M059J (cell line): Measurements from ENCODE around the gene TCF4. TPM values are rescaled to one million over a fixed set of nuclear protein-coding genes. Genes with fewer than 3 reads are reported as not detected.

Experiments used
- DNase-seq: peaks from one replicate; pipeline ENCODE4 v3.0.0-alpha.2; 2012; ENCODE audit warnings: low read depth
- total RNA-seq: library from RNA; depleted of rRNA; stranded (reverse); fragments of >200 nt; shearing (Covaris generic); gene quantifications from 2 replicates; pipeline ENCODE4 v1.2.3, GENCODE V29; 2014

Gene TCF4
- total RNA-seq, 1 experiment from 2014 or later: 57.2 TPM

DNA sequence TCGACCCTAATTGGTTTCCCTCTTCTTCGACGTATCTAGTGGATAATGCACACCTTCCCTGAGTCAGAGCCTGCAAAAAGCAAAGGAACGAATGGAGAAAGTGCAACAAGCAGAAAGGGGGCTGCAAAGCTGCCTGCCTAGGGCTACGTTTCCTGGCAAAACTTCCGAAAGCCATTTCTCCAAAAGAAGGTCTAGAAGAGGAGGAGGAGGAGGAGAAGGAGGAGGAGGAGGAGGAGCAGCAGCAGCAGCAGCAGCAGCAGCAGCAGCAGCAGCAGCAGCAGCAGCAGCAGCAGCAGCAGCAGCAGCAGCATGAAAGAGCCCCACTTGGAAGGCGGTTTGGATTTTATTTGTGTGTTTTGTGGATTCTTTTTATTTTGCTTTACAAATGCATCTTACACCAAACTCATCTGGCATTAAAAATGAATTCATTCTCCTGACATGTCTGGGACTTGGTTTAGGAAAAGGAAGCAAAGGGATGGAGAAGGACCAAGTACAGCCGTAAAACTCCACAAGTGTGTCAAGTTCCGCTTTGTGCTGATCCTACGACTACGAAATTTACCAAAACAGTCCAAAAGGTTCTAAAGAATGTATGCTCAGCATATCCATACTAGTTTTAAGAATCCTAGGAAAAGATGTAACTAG lies 2.0 kb downstream of the TCF4 start:
- peak; percentile 39 for DNase-seq

DNA sequence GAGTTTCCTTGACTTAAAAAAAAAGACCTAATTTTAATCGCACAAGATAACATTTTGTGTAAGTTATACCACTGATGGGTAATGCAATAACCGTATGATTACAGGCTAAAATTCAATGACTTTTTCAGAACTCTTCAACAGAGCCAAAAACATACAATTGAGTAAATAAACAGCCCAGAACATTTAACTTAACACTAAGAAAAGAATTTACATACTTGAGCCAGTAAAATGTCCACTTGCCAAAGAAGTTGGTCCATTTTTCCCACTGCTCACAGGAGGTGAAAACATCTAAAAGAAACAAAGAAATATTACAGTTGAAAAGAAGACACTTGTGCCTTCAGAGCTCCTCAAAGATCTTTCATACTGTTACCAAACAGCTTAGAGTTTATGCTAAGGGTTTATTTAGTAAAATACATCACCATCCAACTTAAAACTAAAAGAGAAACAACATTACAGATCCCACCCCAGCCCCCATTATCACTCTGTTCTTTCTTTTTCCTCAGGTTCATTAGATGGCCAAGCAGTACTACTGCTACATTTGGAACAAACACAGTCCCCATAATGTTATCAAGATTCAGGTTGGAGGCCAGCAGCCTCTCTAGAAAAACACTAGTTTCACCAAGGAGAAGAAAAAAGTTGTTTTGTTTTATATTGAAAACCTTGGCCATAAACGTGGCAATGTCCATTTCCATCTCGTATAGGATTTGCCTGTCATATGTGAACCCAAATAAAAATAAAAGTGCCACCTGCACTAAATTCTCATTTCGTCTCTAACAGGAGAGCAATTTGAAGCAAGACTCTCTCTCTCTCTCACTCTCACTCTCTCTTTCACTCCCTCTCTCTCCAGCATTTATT lies 2.7 kb downstream of the TCF4 start:
- no peak for DNase-seq

DNA sequence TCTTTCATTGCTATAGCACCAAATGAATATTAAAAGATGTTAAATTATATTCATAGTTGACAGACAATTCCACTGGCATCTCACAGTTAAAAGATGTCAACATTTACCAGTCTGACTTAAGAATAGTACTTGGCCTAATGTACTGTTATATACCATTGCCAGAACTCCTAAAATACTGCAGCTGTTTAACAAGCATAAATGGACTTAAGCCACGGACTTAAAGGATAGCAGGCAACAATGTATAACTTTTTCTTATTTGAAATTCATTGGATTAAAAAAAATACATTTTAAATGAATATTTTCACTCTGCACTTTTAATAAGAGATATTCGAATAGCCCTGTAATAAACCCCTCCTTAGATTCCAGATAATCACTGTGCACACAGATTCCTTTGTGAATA lies 3.8 kb downstream of the TCF4 start:
- DNase-seq: no peak

DNA sequence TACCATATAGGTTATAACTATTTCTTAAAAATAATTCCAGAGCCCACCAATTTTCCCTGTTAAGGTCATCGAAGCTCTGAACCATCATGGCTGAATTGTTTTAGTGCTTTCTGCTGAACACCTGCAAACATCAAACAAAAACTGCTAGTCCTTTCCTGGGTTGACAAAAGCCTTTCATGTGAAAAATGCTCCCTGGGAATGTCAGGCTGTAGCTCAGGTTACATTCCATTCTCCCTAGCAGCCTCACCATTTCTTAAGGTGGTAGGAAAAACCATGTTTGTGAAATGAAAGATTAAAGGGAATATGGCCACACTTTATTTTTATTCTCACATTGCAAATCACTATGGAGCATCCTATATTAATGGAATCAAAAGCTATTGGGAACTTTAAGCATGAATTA lies 5.7 kb downstream of the TCF4 start:
- peak; percentile 44 for DNase-seq

DNA sequence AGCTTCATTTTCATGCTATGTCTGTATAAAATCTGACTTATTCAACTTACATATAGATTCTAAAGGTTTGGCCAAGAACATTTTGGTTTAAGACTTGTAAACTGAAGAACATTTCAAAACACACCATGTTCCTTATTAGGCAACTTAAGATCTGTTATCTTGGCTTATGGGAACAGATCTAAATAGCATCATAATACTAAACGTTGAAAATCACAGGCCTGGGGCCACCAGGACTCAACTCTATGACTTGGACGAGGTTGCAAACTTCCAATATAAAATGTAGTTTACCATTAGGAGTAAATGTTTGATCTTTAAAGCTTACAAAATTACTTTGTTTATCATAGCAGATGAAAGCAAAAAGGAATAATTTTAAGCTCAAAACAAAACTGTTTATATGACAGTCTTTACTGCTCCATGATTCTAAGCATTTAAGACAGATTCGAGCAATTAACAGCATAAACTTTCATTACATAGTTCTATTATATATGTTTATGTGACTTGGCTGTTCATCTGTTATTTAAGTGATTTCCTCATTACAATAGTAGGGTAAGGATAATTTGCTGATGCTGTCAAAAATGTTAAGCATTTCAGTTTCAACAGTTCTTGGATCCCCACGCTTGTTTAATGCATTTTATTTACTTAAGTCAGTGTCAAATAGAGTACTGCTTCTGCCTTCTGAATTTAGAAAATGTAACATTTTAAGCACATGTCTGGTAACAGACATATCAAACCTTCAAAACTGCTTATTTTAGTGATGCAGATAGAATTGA lies 8.3 kb downstream of the TCF4 start:
- DNase-seq: no peak

DNA sequence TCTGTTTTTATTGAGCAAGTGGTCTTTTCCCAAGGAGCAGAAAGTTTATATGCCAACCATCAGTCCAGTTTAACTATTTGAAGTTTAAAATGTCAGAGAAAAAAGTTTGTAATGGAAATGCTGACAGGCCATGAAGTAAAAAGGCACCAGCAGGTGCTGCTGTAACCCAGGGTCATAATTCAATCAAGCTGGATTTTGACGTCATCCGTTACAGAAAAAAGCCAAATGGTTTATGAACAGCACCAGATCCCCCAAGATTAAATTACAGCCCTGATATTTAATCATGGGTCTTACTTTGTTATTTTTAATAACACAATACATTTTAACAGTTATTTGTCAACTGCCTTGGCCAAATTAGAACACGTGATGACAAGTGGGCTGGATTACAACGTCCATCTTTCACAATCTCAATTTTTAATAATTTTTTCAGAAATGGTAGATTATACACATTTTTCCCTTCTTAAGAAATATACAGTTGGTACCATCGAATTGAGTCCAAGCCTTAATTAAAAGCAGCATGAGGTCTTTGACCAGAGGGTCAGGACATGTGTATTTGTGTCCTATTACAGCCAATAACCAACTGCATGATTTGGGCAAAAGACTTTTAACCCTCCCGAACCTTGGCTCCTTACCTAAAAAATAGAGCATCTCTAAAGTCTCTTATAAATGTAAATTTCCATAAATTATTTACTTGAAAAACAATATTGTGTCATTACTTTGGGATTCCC lies 10.0 kb downstream of the TCF4 start:
- DNase-seq: no peak

DNA sequence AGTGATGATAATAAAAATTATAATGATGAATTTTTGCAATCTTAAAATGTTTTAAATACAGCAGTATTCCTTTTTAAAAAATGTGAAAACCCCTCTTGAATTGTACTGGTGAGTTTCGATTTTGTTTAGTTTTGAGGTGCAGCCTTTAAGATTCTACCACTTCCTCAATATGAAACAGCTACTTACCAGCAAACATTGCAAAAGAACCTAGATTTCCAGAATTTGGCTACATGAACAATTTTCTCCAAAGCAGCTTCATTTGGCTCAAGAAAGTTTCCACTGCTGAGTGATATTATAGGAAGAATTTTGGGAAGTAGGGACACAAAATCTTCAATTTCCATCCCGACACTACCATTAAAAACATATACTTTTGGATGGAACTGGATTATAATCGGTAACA lies 12.0 kb downstream of the TCF4 start:
- no peak for DNase-seq

DNA sequence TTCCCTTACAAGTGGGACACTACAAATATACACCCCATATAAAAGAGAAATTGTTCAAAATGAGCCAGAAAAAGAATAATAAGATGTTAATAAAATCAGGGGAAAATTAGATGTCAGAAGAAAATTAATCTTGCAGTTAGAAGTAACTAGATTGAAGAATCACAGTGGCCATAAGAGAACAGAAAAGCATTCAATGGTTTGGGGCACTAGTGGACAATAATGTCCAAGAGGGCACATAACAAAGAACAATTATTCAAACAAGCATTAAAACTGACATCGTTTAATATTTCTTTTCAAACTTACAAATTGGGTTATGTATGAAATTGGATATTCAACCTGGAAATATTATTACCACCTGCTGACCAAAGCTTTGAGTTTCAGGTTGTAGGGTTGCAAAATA lies 12.9 kb downstream of the TCF4 start:
- no peak for DNase-seq

DNA sequence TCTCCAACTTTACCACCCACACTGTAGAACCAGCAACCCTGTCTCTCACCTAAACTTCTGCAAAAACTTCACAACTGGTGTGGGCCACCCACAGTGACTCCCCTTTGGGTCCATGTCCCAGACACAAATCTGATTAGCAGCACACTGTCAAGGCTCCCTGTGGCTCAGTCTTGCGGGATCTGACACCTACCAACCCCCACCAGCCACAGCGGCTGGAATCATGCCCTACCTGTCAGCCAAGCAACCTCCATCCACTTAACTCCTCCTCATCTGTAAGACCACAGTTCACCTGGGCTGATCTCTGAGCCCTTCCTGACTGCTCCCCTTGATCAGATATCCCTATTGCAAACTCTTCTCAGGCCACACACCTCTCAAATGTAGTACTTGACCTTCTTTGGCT lies 14.6 kb downstream of the TCF4 start:
- no peak for DNase-seq

DNA sequence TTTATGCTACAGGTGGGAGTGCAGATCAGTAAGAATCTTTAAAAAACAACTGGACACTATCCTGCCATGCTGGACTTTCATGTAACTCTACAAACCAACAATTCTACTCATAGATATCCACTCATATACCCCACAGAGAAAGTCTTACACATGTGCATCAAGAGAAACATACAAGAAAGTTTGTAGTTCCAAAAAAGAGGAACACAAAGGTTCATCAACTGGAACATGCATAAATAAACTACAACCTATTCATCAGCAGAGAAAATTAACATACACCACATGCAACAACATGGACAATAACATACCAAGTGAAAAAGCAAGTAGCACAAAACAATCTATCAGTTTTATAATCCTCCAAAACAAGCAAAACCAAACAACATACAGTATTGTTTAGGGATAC lies 17.0 kb downstream of the TCF4 start:
- DNase-seq: no peak

DNA sequence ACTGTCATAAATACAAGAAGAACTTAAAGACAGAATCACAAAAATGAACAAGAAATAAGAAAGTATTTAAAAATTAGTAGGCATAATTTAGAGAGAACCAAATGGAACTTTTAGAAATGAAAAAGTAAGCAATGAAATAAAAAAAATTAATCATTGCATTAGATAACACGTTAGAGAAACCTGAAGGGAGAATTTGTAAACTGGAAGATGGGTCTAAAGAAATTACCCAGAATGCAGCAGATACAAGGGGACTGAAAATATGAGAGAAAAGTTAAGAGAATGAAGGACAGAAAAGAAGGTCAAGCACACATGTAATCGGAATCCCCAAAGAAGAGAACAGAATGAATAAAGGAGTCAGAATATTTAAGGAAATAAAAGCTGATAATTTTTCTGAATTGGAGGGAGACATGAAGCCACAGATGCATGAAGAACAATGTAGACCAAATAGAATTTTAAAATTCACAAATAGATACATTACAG lies 21.5 kb downstream of the TCF4 start:
- no peak for DNase-seq

DNA sequence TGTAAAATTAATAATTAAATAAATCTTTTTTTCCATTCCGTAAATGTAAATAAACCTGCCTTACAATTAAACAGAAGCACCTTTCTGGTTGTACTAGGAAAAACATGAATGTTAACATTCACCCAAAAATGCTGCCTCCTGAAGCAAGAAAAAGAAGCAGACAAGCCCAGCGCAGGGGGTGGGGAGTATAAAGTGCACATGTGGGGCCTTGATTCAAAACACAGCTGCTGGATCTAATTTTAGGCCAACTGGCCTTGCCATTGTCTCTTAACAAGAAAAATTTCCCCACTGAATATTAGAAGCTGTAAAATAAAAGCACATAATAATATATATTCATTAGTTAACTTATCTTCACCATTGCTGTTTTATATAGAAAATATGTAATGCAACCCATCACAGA lies 28.3 kb downstream of the TCF4 start:
- no peak for DNase-seq

DNA sequence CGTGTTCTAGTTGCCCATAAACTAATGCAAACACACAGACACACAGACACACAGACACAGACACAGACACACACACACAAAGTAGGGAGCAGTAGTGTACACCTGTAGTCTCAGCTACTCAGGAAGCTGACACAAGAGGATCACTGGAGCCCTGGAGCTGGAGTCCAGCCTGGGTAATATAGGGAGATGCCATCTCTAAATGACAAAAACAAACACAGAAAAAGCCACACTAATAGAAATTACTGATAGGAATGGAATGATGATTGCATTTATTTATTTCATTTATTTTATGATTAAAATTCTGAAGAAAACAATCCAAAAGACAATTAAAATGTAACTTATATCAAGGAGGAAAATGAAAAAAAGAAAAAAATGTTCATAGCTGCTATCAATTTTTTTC lies 30.8 kb downstream of the TCF4 start:
- DNase-seq: no peak

DNA sequence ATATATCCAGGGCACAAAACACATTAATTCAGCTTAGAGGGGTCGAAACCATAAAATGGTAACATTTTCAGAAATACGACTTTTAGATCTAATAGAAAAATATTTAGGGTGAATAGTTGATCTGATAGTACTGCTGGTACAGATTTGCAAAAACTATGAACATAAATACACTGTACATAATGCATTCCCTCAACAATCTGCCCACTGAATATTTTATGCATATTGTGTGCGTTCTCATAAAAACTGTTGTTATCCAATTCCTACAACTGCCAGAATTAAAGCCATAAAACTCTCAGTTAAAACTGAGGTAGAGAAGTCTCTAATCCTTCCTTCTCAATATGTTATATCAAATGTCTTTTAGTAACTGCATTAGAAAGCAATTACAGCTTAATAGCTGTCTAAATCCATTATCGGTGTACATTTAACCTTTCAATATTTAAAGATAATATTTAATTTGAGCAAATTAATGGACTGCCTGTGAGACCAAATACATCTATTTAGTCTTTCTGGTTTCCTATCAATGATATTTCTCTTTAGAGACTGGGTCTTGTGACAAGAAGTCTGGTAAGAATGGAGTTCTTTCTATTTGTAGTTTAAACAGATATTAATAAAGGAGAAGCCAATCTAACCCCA lies 32.5 kb downstream of the TCF4 start:
- DNase-seq: no peak

DNA sequence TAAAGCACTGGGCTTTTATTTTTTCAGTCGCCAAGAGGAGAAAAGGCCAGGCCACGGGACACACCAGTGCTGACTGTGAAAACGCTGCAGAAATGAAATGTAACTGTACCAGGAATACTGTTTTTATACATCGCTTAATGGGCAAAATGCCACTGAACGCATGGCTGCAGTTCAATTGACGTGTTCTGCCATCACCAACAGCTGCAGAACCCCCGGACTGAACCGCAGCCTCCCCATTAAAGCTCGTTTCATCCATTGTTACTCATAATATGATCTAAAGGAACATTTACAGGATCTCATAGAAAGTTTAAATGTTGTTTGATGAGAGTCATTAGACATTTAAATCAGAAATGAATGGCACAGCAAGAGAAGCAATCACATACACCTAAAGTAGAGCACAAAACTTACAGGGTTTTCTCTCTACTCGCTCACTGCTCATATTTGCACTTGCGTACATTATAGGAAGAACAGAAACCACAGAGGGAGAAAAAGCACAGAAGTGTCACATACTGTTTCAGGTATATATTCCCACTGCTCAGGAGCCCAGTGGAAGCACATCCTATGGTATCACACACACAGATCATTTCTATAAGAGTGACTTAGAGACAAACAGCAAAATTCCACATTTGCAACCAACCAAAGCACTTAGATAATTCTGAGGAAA lies 35.3 kb downstream of the TCF4 start:
- no peak for DNase-seq

DNA sequence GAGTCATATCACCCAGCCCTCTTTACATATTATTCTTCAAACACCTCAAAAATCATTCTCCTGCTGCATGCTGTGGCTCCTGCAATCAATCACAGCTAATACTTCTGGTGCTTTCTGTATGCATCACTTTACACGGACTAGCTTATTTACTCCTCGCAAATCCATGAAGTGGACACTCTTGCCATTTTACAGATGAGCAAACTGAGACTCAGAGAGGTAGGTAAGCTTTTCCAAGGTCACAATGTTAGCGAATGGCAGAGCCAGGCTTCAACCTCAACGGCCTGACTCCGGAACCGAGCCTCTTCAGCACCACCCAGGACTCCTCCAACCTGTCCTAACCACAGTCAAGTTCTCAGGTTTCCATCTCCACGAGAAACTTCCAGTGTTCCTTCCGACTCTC lies 36.8 kb downstream of the TCF4 start:
- no peak for DNase-seq

DNA sequence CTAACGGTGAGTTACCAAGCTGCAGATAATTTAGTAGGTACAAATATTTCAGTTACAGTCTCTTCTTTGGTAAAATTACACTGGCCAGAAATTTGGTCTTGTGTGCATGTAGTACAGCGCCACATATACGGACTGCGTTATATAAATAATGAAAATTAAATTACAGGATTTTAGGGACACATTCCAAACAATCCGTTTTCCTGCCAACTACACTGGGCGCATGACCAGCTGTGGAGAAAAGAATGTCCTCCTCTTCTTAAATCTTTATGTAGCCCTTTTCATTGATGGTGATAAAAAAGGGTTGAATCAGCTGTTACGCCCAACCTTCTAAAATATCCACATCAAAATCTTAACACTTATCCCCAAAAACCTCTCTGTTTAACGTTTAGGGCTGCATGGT lies 37.5 kb downstream of the TCF4 start:
- DNase-seq: no peak

DNA sequence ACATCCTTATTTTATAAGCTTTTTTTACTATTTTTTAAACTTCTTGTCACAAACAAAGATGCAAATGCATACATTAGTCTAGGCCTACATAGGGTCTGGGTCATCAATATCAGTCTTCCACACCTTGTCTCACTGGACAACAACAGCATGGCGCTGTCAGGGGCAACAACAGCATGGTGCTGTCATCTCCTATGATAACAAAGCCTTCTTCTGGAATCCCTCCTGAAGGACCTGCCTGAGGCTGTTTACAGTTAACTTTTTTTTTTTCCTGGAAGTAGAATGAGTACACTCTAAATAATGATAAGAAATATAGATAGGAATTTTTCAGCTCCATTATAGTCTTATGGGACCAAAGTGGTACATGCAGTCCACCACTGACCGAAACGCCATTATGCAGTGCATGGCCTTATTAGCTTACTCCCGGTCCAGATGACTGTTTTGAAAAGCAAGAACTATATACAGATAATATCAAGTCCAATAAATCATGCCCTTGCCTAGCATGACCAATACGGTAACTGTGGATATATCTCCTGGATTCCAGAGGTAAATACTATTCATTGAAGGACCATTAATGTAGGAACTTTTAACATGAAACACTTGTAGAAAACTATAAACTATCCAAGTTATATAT lies 38.4 kb downstream of the TCF4 start:
- DNase-seq: peak; percentile 51

DNA sequence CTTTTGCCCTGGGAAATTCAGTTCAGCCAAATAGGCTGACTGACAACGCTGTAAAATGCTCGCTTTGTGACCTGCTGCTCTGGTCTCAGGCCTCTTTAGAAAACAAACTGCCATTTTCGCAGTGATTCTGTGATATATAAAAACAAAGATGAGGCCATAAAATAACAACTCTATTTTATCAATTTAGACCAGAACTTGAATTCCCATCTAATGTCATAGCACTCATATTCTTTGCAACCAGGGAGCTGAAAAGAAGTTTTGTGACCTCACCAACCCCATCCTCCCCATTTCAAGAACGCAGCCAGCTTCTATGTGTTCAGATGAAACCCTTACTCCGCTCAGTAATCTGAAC lies 40.3 kb downstream of the TCF4 start:
- no peak for DNase-seq
